ENCODE data around the gene TSHZ2. TPM values are rescaled to one million over a fixed set of nuclear protein-coding genes. Genes with fewer than 3 reads are reported as not detected.

The TSHZ2 gene
- total and polyA plus RNA-seq, 9 of the 15 experiments (the other 6 are each of a cell fraction or from before 2014, with no cell fraction given): 0.03 to 0.20 (median 0.05) TPM; not detected in 4

GRCh38 chr20:53276143-53276542, 304.0 kb downstream of the TSHZ2 start:
- Histone ChIP-seq H3K9me1 (ENCODE audit: control insufficient read depth, insufficient read depth, low read length) (no peaks in the 10 kb centered on the region), H3K4me2 (ENCODE audit: insufficient read depth, low read length) (no peak overlapping the region), H3K27me3 (ENCODE audit: control insufficient read depth in 2 of 2, insufficient read depth in 2 of 2, low read length in 2 of 2) (peaks cover 17 to 26% of the 10 kb centered on the region in 2 experiments), H3K27ac (ENCODE audit: extremely low read depth, low read depth, low read length) (no peak overlapping the region), H2AFZ (ENCODE audit: low read depth, low read length) (no peak overlapping the region), H4K20me1 (replicated peaks; ENCODE audit: control insufficient read depth, insufficient read depth, low read length) (no peaks in the 10 kb centered on the region), H3K79me2 (ENCODE audit: control insufficient read depth, insufficient read depth, low read length) (no peaks in the 10 kb centered on the region), H3K4me1 (replicated peaks in 1 of 2; ENCODE audit: control insufficient read depth in 2 of 2, insufficient read depth in 2 of 2, low read length in 2 of 2) (no peaks in the 10 kb centered on the region), H3K9ac (ENCODE audit: insufficient read depth in 1 of 2, low read depth in 2 of 2, low read length in 2 of 2) (no peak overlapping the region), H3K4me3 (no peak overlapping the region), H3K36me3 (ENCODE audit: control insufficient read depth, insufficient read depth, low read length) (no peaks in the 10 kb centered on the region), H3K9me3 (replicated peaks; ENCODE audit: control insufficient read depth, insufficient read depth, low read depth, low read length) (no peaks in the 10 kb centered on the region)
- no peak for DNase-seq (ENCODE audit: extremely low read depth in 1 of 4, low spot score in 3 of 4)
- ChIA-PET POLR2A (interaction anchor here (0.5 to 1.2 kb wide), 2 partner anchors 9 to 32 kb away, joined by 3 to 4 read pairs; no protein-coding TSS in a partner anchor), CTCF (ENCODE audit: low intra/inter-chr PET ratio) (no interaction called here)
- intact Hi-C loops (cut with micrococcal nuclease): no loop called here
- TF ChIP-seq ZNF3 (CRISPR knock-in tag; IDR thresholded peaks at IDR 0.05) (no peak), MTA3 (IDR thresholded peaks at IDR 0.05; ENCODE audit: borderline replicate concordance) (no peak), ZKSCAN3 (CRISPR knock-in tag; IDR thresholded peaks at IDR 0.05) (no peak), NR2C2 (CRISPR knock-in tag; IDR thresholded peaks at IDR 0.05) (no peak), NR2C2 (tag; IDR thresholded peaks at IDR 0.05) (no peak), SLC30A9 (CRISPR knock-in tag; IDR thresholded peaks at IDR 0.05) (no peak), YBX1 (IDR thresholded peaks at IDR 0.05) (no peak), USF2 (CRISPR knock-in tag; IDR thresholded peaks at IDR 0.05) (no peak), ZNF133 (CRISPR knock-in tag; IDR thresholded peaks at IDR 0.05) (no peak), MCM7 (IDR thresholded peaks at IDR 0.05) (no peak), SMARCA5 (IDR thresholded peaks at IDR 0.05) (no peak), MAFK (IDR thresholded peaks at IDR 0.05; ENCODE audit: low read length) (no peak), ZNF561 (CRISPR knock-in tag; conservative IDR thresholded peaks at IDR 0.05) (no peak), MNT (conservative IDR thresholded peaks at IDR 0.05) (no peak), ZNF24 (IDR thresholded peaks at IDR 0.05) (no peak), FOXJ3 (CRISPR knock-in tag; IDR thresholded peaks at IDR 0.05) (no peak), HMG20B (CRISPR knock-in tag; IDR thresholded peaks at IDR 0.05) (no peak), ZNF695 (CRISPR knock-in tag; IDR thresholded peaks at IDR 0.05) (no peak), MEF2D (tag; conservative IDR thresholded peaks at IDR 0.05; ENCODE audit: low read depth) (no peak), PTBP1 (IDR thresholded peaks at IDR 0.05; ENCODE audit: low read depth, low read length) (no peak), KDM5B (IDR thresholded peaks at IDR 0.05; ENCODE audit: insufficient replicate concordance, low read depth, low read length) (no peak)
- ATAC-seq: no peak
- no TSS peak for BruUV-seq (replicated peaks)
- 0% methylated on average over 3 of the region's 3 CpGs for WGBS (ENCODE audit: insufficient coverage, low coverage, missing lambda C conversion rate)
- FAIRE-seq: no peak
- in situ Hi-C loops (cut with MboI): no loop called here
